Measurements from ENCODE around the gene THAP4.

DNA sequence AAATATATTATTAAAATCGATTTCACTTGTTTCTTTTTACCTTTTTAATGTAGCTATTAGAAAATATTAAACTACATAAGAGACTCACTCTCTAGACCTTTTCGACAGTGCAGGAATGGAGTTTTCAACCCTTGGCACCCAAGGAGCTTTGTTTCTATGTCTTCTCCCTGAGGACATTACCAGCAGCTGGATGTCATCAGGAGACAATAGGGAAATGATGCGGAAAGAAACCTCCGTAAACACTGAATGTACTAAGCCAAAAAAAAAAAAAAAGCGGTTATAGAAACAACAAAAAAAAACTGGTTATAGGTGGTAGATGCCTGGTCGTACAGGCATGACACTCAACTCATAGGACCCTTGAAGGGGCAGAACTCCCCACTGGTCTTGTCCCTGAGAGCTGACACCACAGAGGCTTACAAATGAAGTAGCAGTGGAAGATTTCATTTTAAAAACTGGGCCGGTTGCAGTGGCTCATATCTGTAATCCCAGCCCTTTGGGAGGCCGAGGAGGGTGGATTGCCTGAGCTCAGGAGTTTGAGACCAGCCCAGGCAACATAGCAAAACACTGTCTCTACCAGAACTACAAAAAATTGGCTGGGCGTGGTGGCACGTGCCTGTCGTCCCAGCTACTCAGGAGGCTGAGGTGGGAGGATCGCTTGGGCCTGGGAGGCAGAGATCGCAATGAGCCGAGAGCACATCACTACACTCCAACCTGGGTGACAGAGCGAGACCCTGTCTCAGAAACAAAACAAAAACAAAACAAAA, 23.8 kb downstream of the THAP4 start:
- TF ChIP-seq, protein P1, sequence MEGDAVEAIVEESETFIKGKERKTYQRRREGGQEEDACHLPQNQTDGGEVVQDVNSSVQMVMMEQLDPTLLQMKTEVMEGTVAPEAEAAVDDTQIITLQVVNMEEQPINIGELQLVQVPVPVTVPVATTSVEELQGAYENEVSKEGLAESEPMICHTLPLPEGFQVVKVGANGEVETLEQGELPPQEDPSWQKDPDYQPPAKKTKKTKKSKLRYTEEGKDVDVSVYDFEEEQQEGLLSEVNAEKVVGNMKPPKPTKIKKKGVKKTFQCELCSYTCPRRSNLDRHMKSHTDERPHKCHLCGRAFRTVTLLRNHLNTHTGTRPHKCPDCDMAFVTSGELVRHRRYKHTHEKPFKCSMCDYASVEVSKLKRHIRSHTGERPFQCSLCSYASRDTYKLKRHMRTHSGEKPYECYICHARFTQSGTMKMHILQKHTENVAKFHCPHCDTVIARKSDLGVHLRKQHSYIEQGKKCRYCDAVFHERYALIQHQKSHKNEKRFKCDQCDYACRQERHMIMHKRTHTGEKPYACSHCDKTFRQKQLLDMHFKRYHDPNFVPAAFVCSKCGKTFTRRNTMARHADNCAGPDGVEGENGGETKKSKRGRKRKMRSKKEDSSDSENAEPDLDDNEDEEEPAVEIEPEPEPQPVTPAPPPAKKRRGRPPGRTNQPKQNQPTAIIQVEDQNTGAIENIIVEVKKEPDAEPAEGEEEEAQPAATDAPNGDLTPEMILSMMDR (IDR thresholded peaks at IDR 0.05; ENCODE audit: insufficient read depth, low read depth, low read length): no peak
- TF ChIP-seq EZH2 (IDR thresholded peaks at IDR 0.05; ENCODE audit: insufficient read depth, low read length): no peak
